ENCODE results near the gene RFTN2. TPM values are rescaled to one million over a fixed set of nuclear protein-coding genes. Genes with fewer than 3 reads are reported as not detected.

RFTN2 gene
- total and polyA plus RNA-seq, 8 donors, result 4.5 to 35.2 (median 20.4) TPM

GRCh38 chr2:197614532-197614931 lies 60.9 kb downstream of the RFTN2 start:
- peaks cover 6 to 15% of the 10 kb centered on the region in 2 donors for H3K4me1 ChIP-seq
- DNase-seq (peak in 1 of 4 donors; percentile 28), ATAC-seq (peak; percentile 79)
- no peaks in the 10 kb centered on the region for H3K27me3 ChIP-seq
- H3K4me3 ChIP-seq, result no peak overlapping the region
- H3K27ac ChIP-seq, result peak overlapping the region in 1 of 2 donors; percentile 15
- H3K36me3 ChIP-seq, result no peaks in the 10 kb centered on the region
- TF ChIP-seq CTCF (IDR thresholded peaks at IDR 0.05), result no peak
- intact Hi-C loops (cut with DNase I), result no loop called here
- no peaks in the 10 kb centered on the region for H3K9me3 ChIP-seq

- no peak for TF ChIP-seq CTCF (IDR thresholded peaks at IDR 0.05)
- DNase-seq (peak in 2 of 4 donors; percentile 64 to 78), ATAC-seq (peak; percentile 26)
- Histone ChIP-seq H3K9me3 (no peaks in the 10 kb centered on the region), H3K4me1 (peaks cover 6 to 15% of the 10 kb centered on the region in 2 donors), H3K27ac (no peak overlapping the region), H3K4me3 (no peak overlapping the region), H3K36me3 (no peaks in the 10 kb centered on the region), H3K27me3 (no peaks in the 10 kb centered on the region)
- intact Hi-C loops (cut with DNase I), result no loop called here
Observed at GRCh38 chr2:197613509-197613987, 61.8 kb downstream of the RFTN2 start.

- no peak for ATAC-seq
Observed at GRCh38 chr2:197606180-197606579, 69.2 kb downstream of the RFTN2 start.

GRCh38 chr2:197604117-197604860 lies 71.1 kb downstream of the RFTN2 start:
- intact Hi-C loops (cut with DNase I), result no loop called here
- TF ChIP-seq CTCF (IDR thresholded peaks at IDR 0.05), result no peak
- H3K36me3 ChIP-seq, result no peaks in the 10 kb centered on the region

More at GRCh38 chr2:197606180-197606579, 69.2 kb downstream of the RFTN2 start:
- no peak for TF ChIP-seq CTCF (IDR thresholded peaks at IDR 0.05)
- Histone ChIP-seq H3K36me3 (no peaks in the 10 kb centered on the region), H3K4me1 (no peaks in the 10 kb centered on the region), H3K9me3 (no peaks in the 10 kb centered on the region), H3K27me3 (no peaks in the 10 kb centered on the region), H3K27ac (no peak overlapping the region), H3K4me3 (no peak overlapping the region)
- intact Hi-C loops (cut with DNase I), result no loop called here
- DNase-seq, result no peak

GRCh38 chr2:197601726-197602125 lies 73.7 kb downstream of the RFTN2 start:
- intact Hi-C loops (cut with DNase I), result no loop called here
- DNase-seq (no peak), ATAC-seq (no peak)
- Histone ChIP-seq H3K27me3 (no peaks in the 10 kb centered on the region), H3K36me3 (no peaks in the 10 kb centered on the region), H3K27ac (no peak overlapping the region), H3K9me3 (no peaks in the 10 kb centered on the region), H3K4me3 (no peak overlapping the region), H3K4me1 (no peaks in the 10 kb centered on the region)
- no peak for TF ChIP-seq CTCF (IDR thresholded peaks at IDR 0.05)

More at GRCh38 chr2:197604117-197604860, 71.1 kb downstream of the RFTN2 start:
- Histone ChIP-seq H3K4me3 (no peak overlapping the region), H3K4me1 (no peaks in the 10 kb centered on the region), H3K27me3 (no peaks in the 10 kb centered on the region), H3K9me3 (no peaks in the 10 kb centered on the region), H3K27ac (no peak overlapping the region)
- DNase-seq (no peak), ATAC-seq (no peak)

Measured in left lung (tissue), 10 donors.